Fibroblast of lung (primary cell): Measurements from ENCODE around the gene CACUL1. TPM values are rescaled to one million over a fixed set of nuclear protein-coding genes. Genes with fewer than 3 reads are reported as not detected.
A peak's percentile ranks its signal among the peaks of the same experiment; 100 is the strongest.

ENCODE experiments used
- DNase-seq, 2 donors: peaks; one replicate each; pipeline versions ENCODE4 v3.0.0 to v3.0.0-alpha.2; 2010; ENCODE audit warnings: low read depth in 2 of 2
- H2AFZ ChIP-seq: 2 replicates; pipeline ENCODE4 v1.5.1; 2012; ENCODE audit warnings: low read length, control low read depth, inconsistent platforms
- H3K27ac ChIP-seq: 2 replicates; pipeline ENCODE4 v1.5.1; 2011; ENCODE audit warnings: low read length, control low read depth; ENCODE audit not compliant: insufficient read depth
- H3K27me3 ChIP-seq: 2 replicates; pipeline ENCODE4 v1.5.1; 2011; ENCODE audit warnings: mild to moderate bottlenecking, low read length; ENCODE audit not compliant: control insufficient read depth, insufficient read depth
- H3K36me3 ChIP-seq: 2 replicates; pipeline ENCODE4 v1.5.1; 2011; ENCODE audit warnings: low read length; ENCODE audit not compliant: control insufficient read depth, insufficient read depth
- H3K4me1 ChIP-seq: 2 replicates; pipeline ENCODE4 v1.5.1; 2011; ENCODE audit warnings: low read length; ENCODE audit not compliant: control insufficient read depth, insufficient read depth; ENCODE audit errors: extremely low read depth
- H3K4me2 ChIP-seq: 2 replicates; pipeline ENCODE4 v1.5.1; 2011; ENCODE audit warnings: low read length, control low read depth; ENCODE audit not compliant: insufficient read depth; ENCODE audit errors: extremely low read depth
- H3K4me3 ChIP-seq, 4 experiments: fragments of 200-600 bp in 1 of 4; sonication (generic) in 1 of 4; replicated peaks in 1 of 4; 2 replicates each; pipeline ENCODE4 v1.5.1; 2011 to 2016; ENCODE audit warnings: low read length in 4 of 4, low read depth in 3 of 4, mild to moderate bottlenecking in 3 of 4, control low read depth in 2 of 4, inconsistent platforms in 1 of 4, mixed read lengths in 1 of 4; ENCODE audit not compliant: insufficient read depth in 1 of 4; ENCODE audit errors: control extremely low read depth in 1 of 4
- H3K79me2 ChIP-seq: 2 replicates; pipeline ENCODE4 v1.5.1; 2012; ENCODE audit warnings: mild to moderate bottlenecking, low read length, inconsistent platforms; ENCODE audit not compliant: control insufficient read depth, insufficient read depth
- H3K9ac ChIP-seq: 2 replicates; pipeline ENCODE4 v1.5.1; 2011; ENCODE audit warnings: mild to moderate bottlenecking, low read length, control low read depth; ENCODE audit not compliant: insufficient read depth
- H3K9me3 ChIP-seq: 2 replicates; pipeline ENCODE4 v1.5.1; 2012; ENCODE audit warnings: low read depth, low read length; ENCODE audit not compliant: control insufficient read depth, insufficient read depth
- H4K20me1 ChIP-seq: 2 replicates; pipeline ENCODE4 v1.5.1; 2011; ENCODE audit warnings: low read length; ENCODE audit not compliant: control insufficient read depth, insufficient read depth; ENCODE audit errors: extremely low read depth
- EZH2 ChIP-seq: IDR thresholded peaks from 2 replicates; pipeline ENCODE4 v1.5.1; 2012; ENCODE audit warnings: low read length, control low read depth, mild to moderate bottlenecking; ENCODE audit errors: missing control alignments
- polyA plus RNA-seq, 2 donors: library from polyadenylated mRNA; depleted of rRNA in 1 of 2; stranded (reverse) in 1 of 2; unstranded in 1 of 2; fragments of >200 nt; gene quantifications; 2 replicates each; pipeline ENCODE4 v1.2.1, GENCODE V29; 2011 to 2012; ENCODE audit warnings: missing spikeins in 1 of 2
- total RNA-seq: library from RNA; depleted of rRNA; stranded (reverse); fragments of >200 nt; gene quantifications from 2 replicates; pipeline ENCODE4 v1.2.1, GENCODE V29; 2014
- TF ChIP-seq, protein P1 (sequence below), 2 donors: IDR thresholded peaks in 1 of 2; conservative IDR thresholded peaks in 1 of 2; 1 replicate in 1 of 2; 2 replicates in 1 of 2; pipeline ENCODE4 v1.5.1; 2011 to 2012; ENCODE audit warnings: low read length in 2 of 2, control low read depth in 1 of 2, inconsistent platforms in 1 of 2, low read depth in 1 of 2, mild to moderate bottlenecking in 1 of 2

CACUL1 gene
- total and polyA plus RNA-seq, 2 donors (not counting 1 experiment from before 2014, with no cell fraction given) = 15.7 to 25.3 TPM

DNA sequence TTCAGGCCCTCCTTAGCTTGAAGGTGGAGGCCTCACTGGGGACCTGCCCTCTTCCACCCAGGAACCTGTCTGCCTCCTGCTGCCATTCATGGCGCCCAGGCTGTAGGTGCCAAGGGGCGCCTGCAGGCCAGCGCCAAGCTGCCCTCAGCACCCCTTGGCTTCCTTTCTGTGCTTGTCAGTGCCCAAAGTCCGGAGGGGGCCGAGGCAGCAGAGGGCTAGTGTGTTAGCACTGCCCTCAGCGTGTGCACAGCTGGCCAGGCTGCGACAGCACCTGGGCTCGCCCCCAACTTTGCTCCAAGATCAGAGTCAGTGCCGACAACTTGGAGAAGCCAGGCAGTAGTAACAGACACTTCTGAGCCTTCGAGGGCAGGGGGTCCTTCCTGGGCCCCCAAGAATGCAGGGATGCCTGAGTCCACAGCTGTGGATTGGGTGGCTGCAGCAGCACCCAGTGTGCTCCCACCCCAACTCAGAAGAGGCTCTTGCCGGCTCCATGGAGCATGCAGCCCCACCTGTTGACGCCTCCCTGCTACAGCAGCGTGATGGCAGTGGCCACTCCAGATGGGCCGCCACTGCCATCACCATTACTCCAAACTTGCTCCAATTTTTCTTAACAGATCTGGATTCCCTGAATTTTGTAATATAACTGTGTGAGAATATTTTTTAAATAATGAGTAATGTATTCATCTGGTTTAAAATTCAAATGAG, 41.7 kb downstream of the CACUL1 start:
- H3K4me1 ChIP-seq = no peaks in the 10 kb centered on the region
- H3K79me2 ChIP-seq = no peaks in the 10 kb centered on the region
- no peaks in the 10 kb centered on the region for H3K36me3 ChIP-seq
- no peaks in the 10 kb centered on the region for H3K9me3 ChIP-seq
- no peak overlapping the region for H3K9ac ChIP-seq
- no peaks in the 10 kb centered on the region for H4K20me1 ChIP-seq
- TF ChIP-seq, protein P1, sequence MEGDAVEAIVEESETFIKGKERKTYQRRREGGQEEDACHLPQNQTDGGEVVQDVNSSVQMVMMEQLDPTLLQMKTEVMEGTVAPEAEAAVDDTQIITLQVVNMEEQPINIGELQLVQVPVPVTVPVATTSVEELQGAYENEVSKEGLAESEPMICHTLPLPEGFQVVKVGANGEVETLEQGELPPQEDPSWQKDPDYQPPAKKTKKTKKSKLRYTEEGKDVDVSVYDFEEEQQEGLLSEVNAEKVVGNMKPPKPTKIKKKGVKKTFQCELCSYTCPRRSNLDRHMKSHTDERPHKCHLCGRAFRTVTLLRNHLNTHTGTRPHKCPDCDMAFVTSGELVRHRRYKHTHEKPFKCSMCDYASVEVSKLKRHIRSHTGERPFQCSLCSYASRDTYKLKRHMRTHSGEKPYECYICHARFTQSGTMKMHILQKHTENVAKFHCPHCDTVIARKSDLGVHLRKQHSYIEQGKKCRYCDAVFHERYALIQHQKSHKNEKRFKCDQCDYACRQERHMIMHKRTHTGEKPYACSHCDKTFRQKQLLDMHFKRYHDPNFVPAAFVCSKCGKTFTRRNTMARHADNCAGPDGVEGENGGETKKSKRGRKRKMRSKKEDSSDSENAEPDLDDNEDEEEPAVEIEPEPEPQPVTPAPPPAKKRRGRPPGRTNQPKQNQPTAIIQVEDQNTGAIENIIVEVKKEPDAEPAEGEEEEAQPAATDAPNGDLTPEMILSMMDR (conservative IDR thresholded peaks at IDR 0.05 in 1 of 2, IDR thresholded peaks at IDR 0.05 in 1 of 2; ENCODE audit: low read depth in 1 of 2, low read length in 2 of 2) = peak in 1 of 2 donors; percentile 14
- TF ChIP-seq EZH2 = no peak
- no peak overlapping the region for H3K4me2 ChIP-seq
- no peaks in the 10 kb centered on the region for H3K27me3 ChIP-seq
- no peak overlapping the region for H2AFZ ChIP-seq
- no peak overlapping the region for H3K4me3 ChIP-seq
- H3K27ac ChIP-seq = no peak overlapping the region
- no peak for DNase-seq

DNA sequence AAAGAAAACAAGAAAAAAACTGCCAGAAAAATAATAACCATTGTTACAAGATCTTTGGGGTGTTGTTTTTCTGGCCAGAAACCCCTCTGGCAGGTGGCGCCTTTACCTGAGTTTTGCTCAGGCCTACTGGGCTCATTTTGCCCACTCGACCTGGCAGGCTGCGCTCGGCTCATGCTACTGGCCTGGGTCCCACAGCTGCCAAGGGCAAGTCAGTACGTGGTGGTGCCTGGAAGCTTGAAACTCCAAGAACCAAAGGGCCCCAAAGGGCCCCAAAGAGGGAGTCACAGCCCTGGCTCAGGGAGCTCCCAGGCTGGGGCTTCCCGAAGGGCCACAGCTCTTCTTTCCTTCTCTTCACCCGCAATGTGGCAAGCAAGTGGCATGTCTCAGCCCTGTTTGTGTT, 42.7 kb downstream of the CACUL1 start:
- no peaks in the 10 kb centered on the region for H3K36me3 ChIP-seq
- H3K79me2 ChIP-seq = no peaks in the 10 kb centered on the region
- H2AFZ ChIP-seq = no peak overlapping the region
- no peak overlapping the region for H3K9ac ChIP-seq
- DNase-seq = no peak
- no peak overlapping the region for H3K4me2 ChIP-seq
- no peak overlapping the region for H3K4me3 ChIP-seq
- H3K27me3 ChIP-seq = no peaks in the 10 kb centered on the region
- H4K20me1 ChIP-seq = no peaks in the 10 kb centered on the region
- H3K9me3 ChIP-seq = no peaks in the 10 kb centered on the region
- TF ChIP-seq, protein P1 (conservative IDR thresholded peaks at IDR 0.05 in 1 of 2, IDR thresholded peaks at IDR 0.05 in 1 of 2; ENCODE audit: low read depth in 1 of 2, low read length in 2 of 2) = no peak
- TF ChIP-seq EZH2 = no peak
- no peak overlapping the region for H3K27ac ChIP-seq
- H3K4me1 ChIP-seq = no peaks in the 10 kb centered on the region

DNA sequence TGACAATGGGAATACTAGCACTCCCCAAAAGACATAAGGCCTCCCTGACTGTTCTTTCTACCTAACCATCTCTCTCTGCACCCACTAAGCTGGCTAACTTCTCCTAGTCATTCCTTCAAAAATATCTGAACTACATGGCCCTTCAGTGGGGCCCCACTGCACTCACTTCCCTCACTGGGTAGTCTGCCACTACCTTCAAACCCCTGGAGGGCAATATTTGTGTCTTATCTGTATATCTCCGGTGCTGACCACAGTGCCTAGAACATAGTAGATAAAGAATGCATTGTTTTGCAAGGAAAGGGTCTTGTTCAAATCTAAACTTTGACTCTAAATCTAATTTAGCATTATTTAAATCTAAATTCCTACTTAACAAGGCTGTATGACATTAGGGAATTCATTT, 44.3 kb downstream of the CACUL1 start:
- no peaks in the 10 kb centered on the region for H3K79me2 ChIP-seq
- no peak overlapping the region for H3K9ac ChIP-seq
- no peak overlapping the region for H3K4me2 ChIP-seq
- H3K27me3 ChIP-seq = no peaks in the 10 kb centered on the region
- no peak for DNase-seq
- H4K20me1 ChIP-seq = no peaks in the 10 kb centered on the region
- H3K27ac ChIP-seq = no peak overlapping the region
- TF ChIP-seq, protein P1 (conservative IDR thresholded peaks at IDR 0.05 in 1 of 2, IDR thresholded peaks at IDR 0.05 in 1 of 2; ENCODE audit: low read depth in 1 of 2, low read length in 2 of 2) = no peak
- no peak for TF ChIP-seq EZH2
- no peaks in the 10 kb centered on the region for H3K36me3 ChIP-seq
- H3K4me3 ChIP-seq = no peak overlapping the region
- no peak overlapping the region for H2AFZ ChIP-seq
- H3K9me3 ChIP-seq = no peaks in the 10 kb centered on the region
- H3K4me1 ChIP-seq = no peaks in the 10 kb centered on the region
